Muscle layer of duodenum (tissue), 2 donors: ENCODE measurements around the gene ID2.

Source experiments
- H3K27ac ChIP-seq: one replicate; pipeline ENCODE4 v1.7.0; 2013; ENCODE audit warnings: mild to moderate bottlenecking, low read length
- H3K27me3 ChIP-seq: one replicate; pipeline ENCODE4 v1.7.0; 2013; ENCODE audit warnings: low read depth, mild to moderate bottlenecking, control low read depth, low read length
- H3K36me3 ChIP-seq, 2 donors: one replicate each; pipeline ENCODE4 v1.7.0; 2013; ENCODE audit warnings: low read length in 2 of 2, control low read depth in 1 of 2, mild to moderate bottlenecking in 1 of 2; ENCODE audit not compliant: insufficient read depth in 2 of 2, control insufficient read depth in 1 of 2
- H3K4me1 ChIP-seq, 2 donors: one replicate each; pipeline ENCODE4 v1.7.0; 2013; ENCODE audit warnings: low read length in 2 of 2, mild to moderate bottlenecking in 2 of 2, control low read depth in 1 of 2, moderate library complexity in 1 of 2; ENCODE audit not compliant: insufficient read depth in 2 of 2, control insufficient read depth in 1 of 2
- H3K4me3 ChIP-seq, 2 donors: one replicate each; pipeline ENCODE4 v1.7.0; 2013; ENCODE audit warnings: low read length in 2 of 2, low read depth in 1 of 2, mild to moderate bottlenecking in 1 of 2
- H3K9me3 ChIP-seq, 2 donors: one replicate each; pipeline ENCODE4 v1.7.0; 2013; ENCODE audit warnings: low read length in 2 of 2, control low read depth in 1 of 2, mild to moderate bottlenecking in 1 of 2; ENCODE audit not compliant: control insufficient read depth in 1 of 2
- donor health status: healthy.

Gene ID2

GRCh38 chr2:8694737-8695136 is 12.9 kb downstream of the ID2 start:
- Histone ChIP-seq H3K4me1 (no peaks in the 10 kb centered on the region), H3K27ac (no peak overlapping the region), H3K9me3 (no peaks in the 10 kb centered on the region), H3K27me3 (peaks cover 6% of the 10 kb centered on the region), H3K4me3 (no peak overlapping the region), H3K36me3 (no peaks in the 10 kb centered on the region)

GRCh38 chr2:8697190-8697589 is 15.3 kb downstream of the ID2 start:
- H3K27ac ChIP-seq: no peak overlapping the region
- no peaks in the 10 kb centered on the region for H3K36me3 ChIP-seq
- H3K9me3 ChIP-seq: no peaks in the 10 kb centered on the region
- no peaks in the 10 kb centered on the region for H3K4me1 ChIP-seq
- H3K27me3 ChIP-seq: peaks cover 6% of the 10 kb centered on the region
- H3K4me3 ChIP-seq: no peak overlapping the region

- Histone ChIP-seq H3K36me3 (no peaks in the 10 kb centered on the region), H3K9me3 (no peaks in the 10 kb centered on the region), H3K27me3 (no peaks in the 10 kb centered on the region), H3K27ac (no peak overlapping the region), H3K4me1 (no peaks in the 10 kb centered on the region), H3K4me3 (no peak overlapping the region)
These were observed 18.0 kb downstream of the ID2 start for GRCh38 chr2:8699839-8700238.

- Histone ChIP-seq H3K27me3 (no peaks in the 10 kb centered on the region), H3K4me3 (no peak overlapping the region), H3K36me3 (no peaks in the 10 kb centered on the region), H3K27ac (no peak overlapping the region), H3K9me3 (no peaks in the 10 kb centered on the region), H3K4me1 (no peaks in the 10 kb centered on the region)
These were observed 20.0 kb downstream of the ID2 start for GRCh38 chr2:8701681-8702379.

GRCh38 chr2:8704906-8705305 is 23.1 kb downstream of the ID2 start:
- Histone ChIP-seq H3K27ac (no peak overlapping the region), H3K36me3 (no peaks in the 10 kb centered on the region), H3K4me3 (no peak overlapping the region), H3K4me1 (no peaks in the 10 kb centered on the region), H3K9me3 (no peaks in the 10 kb centered on the region), H3K27me3 (no peaks in the 10 kb centered on the region)

- H3K36me3 ChIP-seq: no peaks in the 10 kb centered on the region
- no peaks in the 10 kb centered on the region for H3K9me3 ChIP-seq
- H3K27me3 ChIP-seq: no peaks in the 10 kb centered on the region
- no peak overlapping the region for H3K4me3 ChIP-seq
- H3K4me1 ChIP-seq: no peaks in the 10 kb centered on the region
- no peak overlapping the region for H3K27ac ChIP-seq
These were observed 27.8 kb downstream of the ID2 start for GRCh38 chr2:8709611-8710010.

- Histone ChIP-seq H3K36me3 (no peaks in the 10 kb centered on the region), H3K9me3 (no peaks in the 10 kb centered on the region), H3K27ac (no peak overlapping the region), H3K4me1 (no peaks in the 10 kb centered on the region), H3K27me3 (no peaks in the 10 kb centered on the region), H3K4me3 (no peak overlapping the region)
These were observed 29.1 kb downstream of the ID2 start for GRCh38 chr2:8710951-8711350.

GRCh38 chr2:8714283-8714682 is 32.4 kb downstream of the ID2 start:
- H3K27me3 ChIP-seq: no peaks in the 10 kb centered on the region
- no peaks in the 10 kb centered on the region for H3K9me3 ChIP-seq
- no peaks in the 10 kb centered on the region for H3K36me3 ChIP-seq
- H3K27ac ChIP-seq: no peak overlapping the region
- H3K4me3 ChIP-seq: no peak overlapping the region
- H3K4me1 ChIP-seq: no peaks in the 10 kb centered on the region

- Histone ChIP-seq H3K4me1 (no peaks in the 10 kb centered on the region), H3K27ac (no peak overlapping the region), H3K9me3 (no peaks in the 10 kb centered on the region), H3K27me3 (no peaks in the 10 kb centered on the region), H3K4me3 (no peak overlapping the region), H3K36me3 (no peaks in the 10 kb centered on the region)
These were observed 33.1 kb downstream of the ID2 start for GRCh38 chr2:8714971-8715370.

- Histone ChIP-seq H3K4me1 (no peaks in the 10 kb centered on the region), H3K4me3 (no peak overlapping the region), H3K36me3 (no peaks in the 10 kb centered on the region), H3K9me3 (no peaks in the 10 kb centered on the region), H3K27ac (no peak overlapping the region), H3K27me3 (no peaks in the 10 kb centered on the region)
These were observed 37.7 kb downstream of the ID2 start for GRCh38 chr2:8719528-8719927.

- H3K4me1 ChIP-seq: no peaks in the 10 kb centered on the region
- H3K27ac ChIP-seq: no peak overlapping the region
- no peaks in the 10 kb centered on the region for H3K27me3 ChIP-seq
- no peaks in the 10 kb centered on the region for H3K36me3 ChIP-seq
- no peak overlapping the region for H3K4me3 ChIP-seq
- H3K9me3 ChIP-seq: no peaks in the 10 kb centered on the region
These were observed 38.9 kb downstream of the ID2 start for GRCh38 chr2:8720741-8721140.

- Histone ChIP-seq H3K4me1 (no peaks in the 10 kb centered on the region), H3K36me3 (peaks cover 1 to 4% of the 10 kb centered on the region in 2 donors), H3K27ac (no peak overlapping the region), H3K27me3 (no peaks in the 10 kb centered on the region), H3K9me3 (no peaks in the 10 kb centered on the region), H3K4me3 (no peak overlapping the region)
These were observed 39.6 kb downstream of the ID2 start for GRCh38 chr2:8721410-8721809.
